SKM-1 treated with dmso at 0.1 percent for 144 hours (cell line): Measurements from ENCODE around the gene DNASE1.
"Not testable (repeated sequence)": the region's sequence is repeated elsewhere in the genome, so short reads cannot be mapped to it uniquely, and the experiment has no call there.

ENCODE experiments used
- DNase-seq: peaks from one replicate; lab custom pipeline; 2025; ENCODE audit not compliant: unreplicated experiment; lab: John Stamatoyannopoulos, UW

DNASE1 gene

GRCh38 chr16:3654249-3654991 lies at the start of gene DNASE1:
Gene DNASE1, plus strand, starts transcription at chr16:3654691. Its CDS starts 683 bp downstream, at chr16:3655374.
- DNase-seq = peak; percentile 68

- DNase-seq = no peak
These were observed 48.0 kb upstream of the DNASE1 start for GRCh38 chr16:3606441-3606840.

GRCh38 chr16:3607161-3607560 lies 47.3 kb upstream of the DNASE1 start:
- no peak for DNase-seq

GRCh38 chr16:3607634-3608033 lies 46.9 kb upstream of the DNASE1 start:
- no peak for DNase-seq

- no peak for DNase-seq
These were observed 46.4 kb upstream of the DNASE1 start for GRCh38 chr16:3608069-3608468.

- DNase-seq = not testable (repeated sequence)
These were observed 45.5 kb upstream of the DNASE1 start for GRCh38 chr16:3608976-3609375.

GRCh38 chr16:3609895-3610697 lies 44.4 kb upstream of the DNASE1 start:
- no peak for DNase-seq

- no peak for DNase-seq
These were observed 43.8 kb upstream of the DNASE1 start for GRCh38 chr16:3610698-3611145.

- peak; percentile 93 for DNase-seq
These were observed 43.1 kb upstream of the DNASE1 start, which contains the start of gene SLX4 for GRCh38 chr16:3611146-3611975. Gene SLX4, minus strand, starts transcription at chr16:3611606. Its CDS starts 2,642 bp downstream, at chr16:3608964.

GRCh38 chr16:3612510-3613466 lies 41.7 kb upstream of the DNASE1 start:
- no peak for DNase-seq

GRCh38 chr16:3618769-3619141 lies 35.7 kb upstream of the DNASE1 start:
- no peak for DNase-seq

GRCh38 chr16:3623642-3624041 lies 30.8 kb upstream of the DNASE1 start:
- no peak for DNase-seq

GRCh38 chr16:3625331-3625730 lies 29.2 kb upstream of the DNASE1 start:
- DNase-seq = no peak

GRCh38 chr16:3625911-3626732 lies 28.4 kb upstream of the DNASE1 start:
- peak; percentile 85 for DNase-seq

- DNase-seq = peak; percentile 89
These were observed 17.0 kb upstream of the DNASE1 start for GRCh38 chr16:3637371-3637923.

- no peak for DNase-seq
These were observed 15.4 kb upstream of the DNASE1 start for GRCh38 chr16:3638916-3639644.

GRCh38 chr16:3640207-3640606 lies 14.3 kb upstream of the DNASE1 start:
- DNase-seq = no peak
